H1 (cell line): ENCODE results near the gene PHEX. TPM values are rescaled to one million over a fixed set of nuclear protein-coding genes. Genes with fewer than 3 reads are reported as not detected.

Experiments
- CTCF ChIA-PET: fragments of 300-600 bp; sonication (Branson Sonifier 250); formaldehyde crosslinking; loops from one replicate; lab custom pipeline; 2021; ENCODE audit not compliant: partially characterized antibody; lab: Charles Lee
- POLR2A ChIA-PET: fragments of 300-600 bp; sonication (Branson Sonifier 250); formaldehyde crosslinking; loops from one replicate; lab custom pipeline; 2021; ENCODE audit warnings: inconsistent platforms; ENCODE audit not compliant: partially characterized antibody; lab: Charles Lee
- DNase-seq, 2 experiments: peaks; one replicate each; pipeline versions ENCODE4 v3.0.0 to v3.0.0-alpha.2; 2010 to 2022; ENCODE audit warnings: low spot score in 2 of 2, low read depth in 1 of 2, mixed read lengths in 1 of 2
- FAIRE-seq: peaks from 2 replicates; lab custom pipeline; 2011; peaks lifted over from hg19 to GRCh38; lab: Jason Lieb, UNC
- H2AFZ ChIP-seq: 2 replicates; pipeline ENCODE4 v1.8.1; 2012; ENCODE audit warnings: low read length, inconsistent platforms
- H2AK5ac ChIP-seq: 2 replicates; pipeline ENCODE4 v1.6.1; 2013; ENCODE audit warnings: low read depth, low read length
- H2BK120ac ChIP-seq: replicated peaks from 2 replicates; pipeline ENCODE3; 2013; ENCODE audit warnings: low read depth, low read length, inconsistent platforms
- H2BK12ac ChIP-seq: 2 replicates; pipeline ENCODE4 v1.6.1; 2013; ENCODE audit warnings: low read depth, low read length
- H2BK15ac ChIP-seq: 2 replicates; pipeline ENCODE4 v1.6.1; 2013; ENCODE audit warnings: low read length
- H2BK20ac ChIP-seq: 2 replicates; pipeline ENCODE4 v1.6.1; 2013; ENCODE audit warnings: low read length
- H2BK5ac ChIP-seq: 2 replicates; pipeline ENCODE4 v1.6.1; 2013; ENCODE audit warnings: low read depth, low read length
- H3K14ac ChIP-seq: 2 replicates; pipeline ENCODE4 v1.6.1; 2013; ENCODE audit warnings: inconsistent platforms; ENCODE audit not compliant: insufficient read length
- H3K18ac ChIP-seq: 2 replicates; pipeline ENCODE4 v1.6.1; 2013; ENCODE audit warnings: low read length; ENCODE audit errors: extremely low read depth
- H3K23ac ChIP-seq: 2 replicates; pipeline ENCODE4 v1.6.1; 2013; ENCODE audit warnings: inconsistent platforms; ENCODE audit not compliant: insufficient read length
- H3K23me2 ChIP-seq: 2 replicates; pipeline ENCODE4 v1.6.1; 2013; ENCODE audit warnings: low read depth, low read length
- H3K27ac ChIP-seq: 2 replicates; pipeline ENCODE4 v1.6.1; 2011; ENCODE audit warnings: low read depth, low read length, inconsistent platforms
- H3K27me3 ChIP-seq, 4 experiments: replicated peaks in 1 of 4; 1 replicate in 1 of 4; 2 replicates in 3 of 4; pipeline versions ENCODE4 v1.6.1 to v1.8.1; 2011 to 2013; ENCODE audit warnings: low read length in 3 of 4, mild to moderate bottlenecking in 3 of 4, inconsistent platforms in 2 of 4, mixed read lengths in 2 of 4, moderate library complexity in 1 of 4; ENCODE audit not compliant: control insufficient read depth in 3 of 4, insufficient read depth in 3 of 4; ENCODE audit errors: extremely low read depth in 1 of 4
- H3K36me3 ChIP-seq, 4 experiments: 2 replicates each; pipeline versions ENCODE4 v1.6.1 to v1.8.1; 2011 to 2013; ENCODE audit warnings: mild to moderate bottlenecking in 4 of 4, low read length in 3 of 4, moderate library complexity in 2 of 4, control low read depth in 1 of 4, inconsistent platforms in 1 of 4; ENCODE audit not compliant: insufficient read depth in 4 of 4, control insufficient read depth in 2 of 4
- H3K4ac ChIP-seq: replicated peaks from 2 replicates; pipeline ENCODE3; 2013; ENCODE audit warnings: low read length, low read depth, mixed read lengths, inconsistent platforms; ENCODE audit not compliant: insufficient read length
- H3K4me1 ChIP-seq, 4 experiments: replicated peaks in 1 of 4; 1 replicate in 1 of 4; 2 replicates in 3 of 4; pipeline versions ENCODE4 v1.6.1 to v1.8.1; 2011 to 2013; ENCODE audit warnings: low read length in 3 of 4, inconsistent platforms in 2 of 4, mixed read lengths in 1 of 4; ENCODE audit not compliant: insufficient read depth in 4 of 4, control insufficient read depth in 3 of 4
- H3K4me2 ChIP-seq, 2 experiments: 2 replicates each; pipeline versions ENCODE4 v1.6.1 to v1.8.1; 2011 to 2013; ENCODE audit warnings: low read depth in 2 of 2, low read length in 2 of 2, control low read depth in 1 of 2, inconsistent platforms in 1 of 2, mild to moderate bottlenecking in 1 of 2; ENCODE audit not compliant: insufficient read depth in 1 of 2
- H3K4me3 ChIP-seq, 4 experiments: fragments of 200-600, 300-600 bp in 1 of 4; sonication (generic), shearing (Covaris generic), sonication (Bioruptor Twin) in 1 of 4; 2 replicates each; pipeline versions ENCODE4 v1.5.1 to v1.8.1; 2011 to 2016; ENCODE audit warnings: low read length in 4 of 4, low read depth in 3 of 4, control low read depth in 2 of 4, inconsistent platforms in 2 of 4, mild to moderate bottlenecking in 2 of 4, mixed read lengths in 1 of 4, moderate library complexity in 1 of 4; ENCODE audit not compliant: insufficient read depth in 2 of 4; ENCODE audit errors: extremely low read depth in 1 of 4
- H3K56ac ChIP-seq: replicated peaks from 2 replicates; pipeline ENCODE3; 2013; ENCODE audit warnings: low read depth, mild to moderate bottlenecking, mixed read lengths, low read length, inconsistent platforms; ENCODE audit not compliant: insufficient read length
- H3K79me1 ChIP-seq: 2 replicates; pipeline ENCODE4 v1.6.1; 2013; ENCODE audit warnings: low read depth, low read length, control low read depth
- H3K79me2 ChIP-seq, 2 experiments: 2 replicates each; pipeline versions ENCODE4 v1.6.1 to v1.8.1; 2012 to 2013; ENCODE audit warnings: low read length in 2 of 2, mild to moderate bottlenecking in 2 of 2, inconsistent platforms in 1 of 2; ENCODE audit not compliant: insufficient read depth in 2 of 2, control insufficient read depth in 1 of 2
- H3K9ac ChIP-seq, 4 experiments: replicated peaks in 1 of 4; 1 replicate in 1 of 4; 2 replicates in 3 of 4; pipeline versions ENCODE4 v1.6.1 to v1.8.1; 2011 to 2013; ENCODE audit warnings: low read depth in 3 of 4, low read length in 3 of 4, control low read depth in 2 of 4, mild to moderate bottlenecking in 2 of 4, moderate library complexity in 2 of 4, inconsistent platforms in 1 of 4; ENCODE audit errors: extremely low read depth in 1 of 4
- H3K9me3 ChIP-seq, 2 experiments: 2 replicates each; pipeline versions ENCODE4 v1.6.1 to v1.8.1; 2012 to 2013; ENCODE audit warnings: mild to moderate bottlenecking in 2 of 2, moderate library complexity in 2 of 2, control low read depth in 1 of 2, inconsistent platforms in 1 of 2, low read depth in 1 of 2, low read length in 1 of 2, mixed read lengths in 1 of 2; ENCODE audit not compliant: insufficient read depth in 2 of 2
- H4K20me1 ChIP-seq, 2 experiments: replicated peaks in 1 of 2; 2 replicates each; pipeline versions ENCODE3 to v1.8.1; 2011 to 2013; ENCODE audit warnings: inconsistent platforms in 2 of 2, low read length in 2 of 2, mild to moderate bottlenecking in 1 of 2; ENCODE audit not compliant: insufficient read depth in 2 of 2, control insufficient read depth in 1 of 2
- H4K5ac ChIP-seq: 2 replicates; pipeline ENCODE4 v1.6.1; 2013; ENCODE audit warnings: low read length, low read depth, mixed read lengths, inconsistent platforms; ENCODE audit not compliant: insufficient read length
- H4K8ac ChIP-seq: 2 replicates; pipeline ENCODE4 v1.8.0; 2013; ENCODE audit warnings: mild to moderate bottlenecking, moderate library complexity, low read length, inconsistent platforms; ENCODE audit not compliant: insufficient read depth; ENCODE audit errors: extremely low read depth
- H4K91ac ChIP-seq: replicated peaks from 2 replicates; pipeline ENCODE3; 2013; ENCODE audit warnings: low read length, mixed read lengths, inconsistent platforms; ENCODE audit not compliant: insufficient read length
- E2F6 ChIP-seq: IDR thresholded peaks from 2 replicates; pipeline ENCODE4 v1.6.1; 2012; ENCODE audit warnings: inconsistent platforms
- EGR1 ChIP-seq: IDR thresholded peaks from 2 replicates; pipeline ENCODE4 v1.6.1; 2011; ENCODE audit warnings: low read depth, low read length, borderline replicate concordance
- GABPA ChIP-seq: IDR thresholded peaks from 2 replicates; pipeline ENCODE4 v1.6.1; 2011; ENCODE audit warnings: mild to moderate bottlenecking, low read length, moderate library complexity, borderline replicate concordance; ENCODE audit not compliant: insufficient read depth
- KDM4A ChIP-seq: IDR thresholded peaks from one replicate; pipeline ENCODE4 v1.7.1; 2012; ENCODE audit warnings: low read depth, mild to moderate bottlenecking, moderate library complexity, low read length, inconsistent platforms; ENCODE audit not compliant: severe bottlenecking
- KDM5A ChIP-seq: fragments of 200-600 bp; IDR thresholded peaks from 2 replicates; pipeline ENCODE4 v1.7.1; 2012; ENCODE audit warnings: mild to moderate bottlenecking, low read length, inconsistent platforms, mixed read lengths
- RFX5 ChIP-seq: IDR thresholded peaks from 2 replicates; pipeline ENCODE4 v1.6.1; 2011; ENCODE audit warnings: low read depth, low read length, improper control_type of control experiment, borderline replicate concordance
- RNF2 ChIP-seq: fragments of 200-900, 300-1000 bp; sonication (generic); IDR thresholded peaks from 2 replicates; pipeline ENCODE4 v1.7.1; 2016; ENCODE audit warnings: borderline replicate concordance, low read depth, mild to moderate bottlenecking, antibody characterized with exemption, low read length; ENCODE audit not compliant: poor library complexity, severe bottlenecking; ENCODE audit errors: missing control alignments
- SIX5 ChIP-seq: IDR thresholded peaks from 2 replicates; pipeline ENCODE4 v1.6.1; 2011; ENCODE audit warnings: mild to moderate bottlenecking, low read depth, low read length
- SP1 ChIP-seq: IDR thresholded peaks from 2 replicates; pipeline ENCODE4 v1.6.1; 2011; ENCODE audit warnings: low read depth, low read length
- TBP ChIP-seq: IDR thresholded peaks from 2 replicates; pipeline ENCODE4 v1.6.1; 2011; ENCODE audit warnings: low read depth, low read length, improper control_type of control experiment
- TCF12 ChIP-seq: IDR thresholded peaks from 2 replicates; pipeline ENCODE4 v1.6.1; 2011; ENCODE audit warnings: low read depth, mild to moderate bottlenecking, low read length
- WGBS, 2 experiments: shearing (Covaris generic) in 1 of 2; methylation state at CpG; one replicate each; pipeline versions ENCODE4 v1.1.6 to v1.1.7; 2013 to 2015; ENCODE audit warnings: low lambda C conversion rate in 2 of 2, mixed read lengths in 2 of 2, inconsistent platforms in 1 of 2, low coverage in 1 of 2, missing lambda C conversion rate in 1 of 2; ENCODE audit not compliant: insufficient replicate concordance in 2 of 2, insufficient coverage in 1 of 2, insufficient read length in 1 of 2; ENCODE audit errors: extremely low coverage in 1 of 2, missing lambda C conversion rate in 1 of 2; 5-methylcytosine and 5-hydroxymethylcytosine counted together
- polyA plus RNA-seq, 7 experiments: library from polyadenylated mRNA; depleted of rRNA in 3 of 7; stranded (reverse) in 5 of 7; unstranded in 2 of 7; fragments of >200 nt in 5 of 7; fragments of 200-250 nt in 2 of 7; gene quantifications; 1 replicate in 5 of 7; 2 replicates in 1 of 7; 4 replicates in 1 of 7; pipeline versions ENCODE4 v1.2.1 to v1.2.3, GENCODE V29; 2011 to 2013; ENCODE audit warnings: missing spikeins in 2 of 7, mixed read lengths in 2 of 7
- total RNA-seq: library from RNA; stranded (reverse); fragmentation: NEBNext Ultra II Directional; extraction: Animal tissue kit (Norgen Biotek cat#: 25700); gene quantifications from 2 replicates; pipeline ENCODE4 v1.2.1, GENCODE V29; 2021

The PHEX gene
- total and polyA plus RNA-seq, 2 of the 8 experiments (the other 6 are each of a cell fraction or from before 2014, with no cell fraction given): 0.03 to 0.11 TPM

- no peak overlapping the region for H3K4me2 ChIP-seq
- H4K20me1 ChIP-seq: no peaks in the 10 kb centered on the region
- no peaks in the 10 kb centered on the region for H3K27me3 ChIP-seq
- no peak overlapping the region for H3K23ac ChIP-seq
- no peaks in the 10 kb centered on the region for H3K79me1 ChIP-seq
- H2BK15ac ChIP-seq: no peak overlapping the region
- no peaks in the 10 kb centered on the region for H3K23me2 ChIP-seq
- H3K56ac ChIP-seq: no peak overlapping the region
- FAIRE-seq (no peak), DNase-seq (no peak)
- H3K36me3 ChIP-seq: no peaks in the 10 kb centered on the region
- no peak overlapping the region for H3K9ac ChIP-seq
- H2BK20ac ChIP-seq: no peak overlapping the region
- H3K18ac ChIP-seq: no peak overlapping the region
- no peak overlapping the region for H2BK120ac ChIP-seq
- no peaks in the 10 kb centered on the region for H3K4me1 ChIP-seq
- no peak overlapping the region for H2AFZ ChIP-seq
- 88% methylated on average over 4 of the region's 4 CpGs; no CpG with 5 or more reads in 1 of the 2 experiments for WGBS, 2 experiments
- no peaks in the 10 kb centered on the region for H3K79me2 ChIP-seq
- H3K14ac ChIP-seq: no peak overlapping the region
- no peak overlapping the region for H2AK5ac ChIP-seq
- H3K4ac ChIP-seq: no peak overlapping the region
- H4K8ac ChIP-seq: no peak overlapping the region
- H3K4me3 ChIP-seq: no peak overlapping the region
- H2BK12ac ChIP-seq: no peak overlapping the region
- H3K9me3 ChIP-seq: no peaks in the 10 kb centered on the region
- ChIA-PET POLR2A (no interaction called here), CTCF (no interaction called here)
- no peak overlapping the region for H3K27ac ChIP-seq
- H2BK5ac ChIP-seq: no peak overlapping the region
- H4K5ac ChIP-seq: no peak overlapping the region
- H4K91ac ChIP-seq: no peak overlapping the region
- no peak for TF ChIP-seq KDM4A
- TF ChIP-seq E2F6: no peak
- TF ChIP-seq EGR1: no peak
- TF ChIP-seq SP1: no peak
- no peak for TF ChIP-seq KDM5A
- TF ChIP-seq RFX5: no peak
- no peak for TF ChIP-seq SIX5
- no peak for TF ChIP-seq TBP
- TF ChIP-seq RNF2: no peak
- TF ChIP-seq GABPA: no peak
- no peak for TF ChIP-seq TCF12
Observed at GRCh38 chrX:22165732-22166457, 133.8 kb downstream of the PHEX start.
